Aorta (tissue), 5 donors: Measurements from ENCODE around the gene VPS9D1. TPM values are rescaled to one million over a fixed set of nuclear protein-coding genes. Genes with fewer than 3 reads are reported as not detected.

Experiments used
- ATAC-seq: fragments of 200-7000 bp; cut with Tn5 transposase; one replicate; pipeline ENCODE4 v1.9.1; 2022; ENCODE audit warnings: moderate library complexity; ENCODE audit not compliant: low FRiP score
- DNase-seq, 2 donors: peaks; one replicate each; pipeline ENCODE4 v3.0.0-alpha.2; 2020
- H3K27ac ChIP-seq, 2 donors: one replicate each; pipeline ENCODE4 v1.5.1; 2013; ENCODE audit warnings: low read length in 2 of 2, mild to moderate bottlenecking in 2 of 2, moderate library complexity in 2 of 2, control low read depth in 1 of 2, inconsistent platforms in 1 of 2, low read depth in 1 of 2
- H3K27me3 ChIP-seq, 2 donors: one replicate each; pipeline ENCODE4 v1.6.1; 2013; ENCODE audit warnings: control low read depth in 1 of 2, low read length in 1 of 2, mild to moderate bottlenecking in 1 of 2, moderate library complexity in 1 of 2; ENCODE audit not compliant: insufficient read depth in 2 of 2, control insufficient read depth in 1 of 2
- H3K36me3 ChIP-seq, 2 donors: one replicate each; pipeline ENCODE4 v1.6.1; 2013; ENCODE audit warnings: control low read depth in 1 of 2, low read length in 1 of 2, mild to moderate bottlenecking in 1 of 2; ENCODE audit not compliant: insufficient read depth in 2 of 2, control insufficient read depth in 1 of 2
- H3K4me1 ChIP-seq, 2 donors: one replicate each; pipeline ENCODE4 v1.6.1; 2013; ENCODE audit warnings: low read length in 2 of 2, control low read depth in 1 of 2, mild to moderate bottlenecking in 1 of 2, moderate library complexity in 1 of 2; ENCODE audit not compliant: insufficient read depth in 2 of 2, control insufficient read depth in 1 of 2
- H3K4me3 ChIP-seq, 2 donors: one replicate each; pipeline ENCODE4 v1.5.1; 2013; ENCODE audit warnings: low read length in 2 of 2, control low read depth in 1 of 2, mild to moderate bottlenecking in 1 of 2
- H3K9me3 ChIP-seq: one replicate; pipeline ENCODE4 v1.6.1; 2013; ENCODE audit warnings: mild to moderate bottlenecking, low read length; ENCODE audit not compliant: control insufficient read depth
- WGBS, 2 donors: extraction: QIAGEN DNeasy Blood & Tissue Kit; methylation state at CpG; one replicate each; pipeline ENCODE4 v1.1.7; 2013; 5-methylcytosine and 5-hydroxymethylcytosine counted together
- intact Hi-C, 2 donors: fragments of 100-400 bp; cut with DNase I; formaldehyde crosslinking; loops; one replicate each; pipeline versions ENCODE4 v1.14.2 to v1.15.0; 2022
- polyA plus RNA-seq, 2 donors: library from polyadenylated mRNA; stranded (reverse); fragments of 200-250 nt; gene quantifications; one replicate each; pipeline ENCODE4 v1.2.3, GENCODE V29; 2013
- total RNA-seq, 2 donors: library from RNA; stranded (reverse); fragmentation: NEBNext Ultra II Directional; extraction: Animal tissue kit (Norgen Biotek cat#: 25700); gene quantifications; one replicate each; pipeline ENCODE4 v1.2.1, GENCODE V29; 2021
- donor health status: healthy with polysubstance abuse.
- donor health status: Bipolar disorder and iron deficiency.
- donor health status: DM: no; HTN: no; CAD: no.
- donor health status: DM: no; HTN: no; CAD: no.
- donor health status: DM: yes; HTN: yes; CAD: no.

Gene VPS9D1
- total and polyA plus RNA-seq, 4 donors, result 5.1 to 34.5 (median 12.8) TPM

- intact Hi-C loops, result no loop called here
- no peak overlapping the region for H3K4me3 ChIP-seq
- H3K27me3 ChIP-seq, result no peaks in the 10 kb centered on the region
- WGBS, 2 donors, result 96 to 97% methylated on average over 11 of the region's 11 CpGs
- H3K4me1 ChIP-seq, result no peaks in the 10 kb centered on the region
- ATAC-seq, result no peak
- H3K9me3 ChIP-seq, result no peaks in the 10 kb centered on the region
- H3K36me3 ChIP-seq, result no peaks in the 10 kb centered on the region
- H3K27ac ChIP-seq, result no peak overlapping the region
- DNase-seq, result no peak
These were observed 28.2 kb upstream of the VPS9D1 start for GRCh38 chr16:89748921-89749320.

GRCh38 chr16:89748076-89748475, 27.4 kb upstream of the VPS9D1 start:
- Histone ChIP-seq H3K4me1 (no peaks in the 10 kb centered on the region), H3K4me3 (no peak overlapping the region), H3K9me3 (no peaks in the 10 kb centered on the region), H3K27me3 (no peaks in the 10 kb centered on the region), H3K27ac (no peak overlapping the region), H3K36me3 (no peaks in the 10 kb centered on the region)
- no peak for DNase-seq
- intact Hi-C loops, result no loop called here
- no peak for ATAC-seq
- WGBS, 2 donors, result 96 to 97% methylated on average over 9 of the region's 9 CpGs

GRCh38 chr16:89746043-89746442, 25.3 kb upstream of the VPS9D1 start:
- Histone ChIP-seq H3K27ac (no peak overlapping the region), H3K4me1 (no peaks in the 10 kb centered on the region), H3K36me3 (no peaks in the 10 kb centered on the region), H3K9me3 (no peaks in the 10 kb centered on the region), H3K4me3 (no peak overlapping the region), H3K27me3 (no peaks in the 10 kb centered on the region)
- intact Hi-C loops, result no loop called here
- DNase-seq (no peak), ATAC-seq (no peak)
- 89 to 90% methylated on average over 14 to 15 of the region's 15 CpGs for WGBS, 2 donors

- DNase-seq (no peak), ATAC-seq (no peak)
- WGBS, 2 donors, result 91 to 94% methylated on average over 16 of the region's 16 CpGs
- Histone ChIP-seq H3K4me3 (no peak overlapping the region), H3K9me3 (no peaks in the 10 kb centered on the region), H3K36me3 (peaks cover 0 to 1% of the 10 kb centered on the region in 2 donors), H3K4me1 (no peaks in the 10 kb centered on the region), H3K27ac (no peak overlapping the region), H3K27me3 (no peaks in the 10 kb centered on the region)
- intact Hi-C loops, result no loop called here
These were observed 24.1 kb upstream of the VPS9D1 start for GRCh38 chr16:89744813-89745212.

- Histone ChIP-seq H3K27me3 (no peaks in the 10 kb centered on the region), H3K9me3 (no peaks in the 10 kb centered on the region), H3K4me1 (no peaks in the 10 kb centered on the region), H3K27ac (no peak overlapping the region), H3K4me3 (no peak overlapping the region), H3K36me3 (peaks cover 0 to 7% of the 10 kb centered on the region in 2 donors)
- DNase-seq (no peak), ATAC-seq (no peak)
- intact Hi-C loops, result no loop called here
- WGBS, 2 donors, result 60 to 68% methylated on average over 4 of the region's 4 CpGs
These were observed 22.2 kb upstream of the VPS9D1 start for GRCh38 chr16:89742948-89743347.

- intact Hi-C loops, result no loop called here
- Histone ChIP-seq H3K4me1 (no peaks in the 10 kb centered on the region), H3K9me3 (no peaks in the 10 kb centered on the region), H3K4me3 (no peak overlapping the region), H3K27ac (no peak overlapping the region), H3K36me3 (peaks cover 0 to 8% of the 10 kb centered on the region in 2 donors), H3K27me3 (no peaks in the 10 kb centered on the region)
- ATAC-seq (no peak), DNase-seq (no peak)
- 81% methylated on average over 11 of the region's 11 CpGs for WGBS, 2 donors
These were observed 20.8 kb upstream of the VPS9D1 start for GRCh38 chr16:89741342-89742014.

- 87 to 95% methylated on average over 9 of the region's 9 CpGs for WGBS, 2 donors
- DNase-seq (no peak), ATAC-seq (peak; percentile 26)
- Histone ChIP-seq H3K27me3 (no peaks in the 10 kb centered on the region), H3K4me3 (no peak overlapping the region), H3K36me3 (peaks cover 0 to 9% of the 10 kb centered on the region in 2 donors), H3K9me3 (no peaks in the 10 kb centered on the region), H3K27ac (no peak overlapping the region), H3K4me1 (no peaks in the 10 kb centered on the region)
- intact Hi-C loops, result loop anchor here in 1 of 2 donors (10.0 kb wide), 1 partner anchor 45 kb away; no protein-coding TSS in a partner anchor
These were observed 18.7 kb upstream of the VPS9D1 start for GRCh38 chr16:89739383-89739782.

GRCh38 chr16:89738538-89739317, 18.0 kb upstream of the VPS9D1 start:
- no peaks in the 10 kb centered on the region for H3K27me3 ChIP-seq
- no peak overlapping the region for H3K27ac ChIP-seq
- no peaks in the 10 kb centered on the region for H3K4me1 ChIP-seq
- WGBS, 2 donors, result 74% methylated on average over 20 of the region's 20 CpGs
- no peak for ATAC-seq
- DNase-seq, result no peak
- no peak overlapping the region for H3K4me3 ChIP-seq
- intact Hi-C loops, result loop anchor here in 1 of 2 donors (10.0 kb wide), 1 partner anchor 46 kb away; no protein-coding TSS in a partner anchor
- H3K9me3 ChIP-seq, result no peaks in the 10 kb centered on the region
- peaks cover 0 to 12% of the 10 kb centered on the region in 2 donors for H3K36me3 ChIP-seq

- Histone ChIP-seq H3K9me3 (no peaks in the 10 kb centered on the region), H3K36me3 (peaks cover 0 to 16% of the 10 kb centered on the region in 2 donors), H3K4me1 (no peaks in the 10 kb centered on the region), H3K27ac (no peak overlapping the region), H3K4me3 (no peak overlapping the region), H3K27me3 (no peaks in the 10 kb centered on the region)
- intact Hi-C loops, result loop anchor here in 1 of 2 donors (10.0 kb wide), 1 partner anchor 47 kb away; no protein-coding TSS in a partner anchor
- WGBS, 2 donors, result 90 to 93% methylated on average over 14 of the region's 14 CpGs
- DNase-seq (no peak), ATAC-seq (no peak)
These were observed 17.3 kb upstream of the VPS9D1 start for GRCh38 chr16:89738072-89738377.
